ENCODE data around the gene WHRN. TPM values are rescaled to one million over a fixed set of nuclear protein-coding genes. Genes with fewer than 3 reads are reported as not detected.
A peak's percentile ranks its signal among the peaks of the same experiment; 100 is the strongest.

The WHRN gene
- total and polyA plus RNA-seq, 2 donors: 2.4 to 12.1 TPM

DNA sequence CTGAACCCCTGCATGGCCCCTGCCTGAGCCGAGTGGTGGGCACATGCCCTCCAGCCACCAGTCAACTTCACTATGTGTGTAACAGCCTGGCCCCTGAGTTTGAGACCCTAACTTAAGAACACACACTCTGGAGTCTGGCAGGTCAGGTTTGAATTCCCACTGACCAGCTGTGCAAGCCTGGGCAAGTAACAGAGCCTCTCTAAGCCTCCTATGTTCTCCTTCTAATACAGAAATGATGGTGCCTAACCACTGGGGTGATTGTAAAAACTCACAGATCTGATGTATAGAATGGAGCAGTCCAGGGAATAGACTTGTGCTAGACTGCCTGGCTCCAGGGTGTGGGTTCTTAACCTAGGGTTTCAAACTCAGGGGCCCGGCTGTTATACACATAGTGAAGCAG lies 100.7 kb downstream of the WHRN start:
- no peak for DNase-seq (ENCODE audit: extremely low spot score)

GRCh38 chr9:114403153-114403756 lies 102.0 kb downstream of the WHRN start:
- no peak overlapping the region for H3K27ac ChIP-seq (ENCODE audit: low read depth)
- no peak overlapping the region for H3K4me3 ChIP-seq (ENCODE audit: low read depth, low read length)
- H3K4me1 ChIP-seq (ENCODE audit: insufficient read depth): no peaks in the 10 kb centered on the region
- no peaks in the 10 kb centered on the region for H3K36me3 ChIP-seq (ENCODE audit: insufficient read depth)
- DNase-seq (ENCODE audit: extremely low spot score): no peak
- 94% methylated on average over 16 of the region's 16 CpGs for WGBS

More for the DNA sequence above, 100.7 kb downstream of the WHRN start:
- no peaks in the 10 kb centered on the region for H3K36me3 ChIP-seq (ENCODE audit: insufficient read depth)
- no peak overlapping the region for H3K4me3 ChIP-seq (ENCODE audit: low read depth, low read length)
- 77% methylated on average over 2 of the region's 2 CpGs for WGBS
- H3K27ac ChIP-seq (ENCODE audit: low read depth): no peak overlapping the region
- no peaks in the 10 kb centered on the region for H3K4me1 ChIP-seq (ENCODE audit: insufficient read depth)

DNA sequence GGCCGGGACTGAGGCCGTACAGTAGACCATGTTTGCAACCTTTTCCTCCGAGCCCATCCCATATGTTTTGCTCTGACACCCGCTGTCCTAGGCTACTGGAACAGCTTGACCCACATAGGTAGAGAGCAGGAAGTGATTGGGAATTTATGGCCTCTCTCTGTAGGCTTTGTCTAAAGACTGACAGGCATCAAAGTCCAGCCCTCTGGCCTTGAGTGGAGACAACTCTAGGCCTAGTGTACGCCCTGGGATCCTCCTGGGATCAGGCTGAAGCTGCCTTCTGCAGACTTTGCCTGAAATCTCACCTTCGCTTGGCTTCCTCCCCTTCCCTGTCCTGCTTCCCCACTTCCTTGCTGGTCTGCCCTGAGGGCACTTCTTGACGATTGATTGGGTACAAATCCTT lies 103.9 kb downstream of the WHRN start:
- H3K27ac ChIP-seq (ENCODE audit: low read depth): no peak overlapping the region

GRCh38 chr9:114400772-114401171 lies 104.5 kb downstream of the WHRN start:
- no peaks in the 10 kb centered on the region for H3K4me1 ChIP-seq (ENCODE audit: insufficient read depth)
- DNase-seq (ENCODE audit: extremely low spot score): no peak
- no peaks in the 10 kb centered on the region for H3K36me3 ChIP-seq (ENCODE audit: insufficient read depth)
- no peak overlapping the region for H3K4me3 ChIP-seq (ENCODE audit: low read depth, low read length)
- no peak overlapping the region for H3K27ac ChIP-seq (ENCODE audit: low read depth)
- WGBS: 71% methylated on average over 2 of the region's 2 CpGs

More for the DNA sequence above, 103.9 kb downstream of the WHRN start:
- Histone ChIP-seq H3K36me3 (ENCODE audit: insufficient read depth) (no peaks in the 10 kb centered on the region), H3K4me3 (ENCODE audit: low read depth, low read length) (no peak overlapping the region), H3K4me1 (ENCODE audit: insufficient read depth) (no peaks in the 10 kb centered on the region)
- no peak for DNase-seq (ENCODE audit: extremely low spot score)
- 82% methylated on average over 7 of the region's 7 CpGs for WGBS

DNA sequence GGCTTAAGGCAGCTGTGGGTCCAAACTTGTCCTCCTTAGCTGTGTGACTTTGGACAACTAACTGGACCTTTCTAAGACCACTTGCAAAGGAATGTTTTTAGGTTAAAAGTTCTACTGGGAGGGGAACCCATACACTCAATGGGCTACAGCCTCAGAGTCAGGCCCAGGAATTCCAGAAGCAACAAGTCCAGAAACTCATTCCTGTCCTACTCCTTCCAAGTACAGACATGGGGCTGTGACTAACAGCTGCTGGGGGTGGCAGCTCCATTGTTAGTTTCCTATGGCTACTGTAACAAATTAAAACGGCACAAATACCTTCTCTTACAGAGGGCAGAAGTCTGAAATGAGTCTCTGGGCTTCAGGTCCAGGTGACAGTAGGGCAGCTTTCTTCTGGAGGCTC lies 105.1 kb downstream of the WHRN start:
- no peaks in the 10 kb centered on the region for H3K36me3 ChIP-seq (ENCODE audit: insufficient read depth)
- H3K27ac ChIP-seq (ENCODE audit: low read depth): no peak overlapping the region
- 62% methylated on average over 1 of the region's 1 CpG for WGBS
- no peak for DNase-seq (ENCODE audit: extremely low spot score)
- no peak overlapping the region for H3K4me3 ChIP-seq (ENCODE audit: low read depth, low read length)
- no peaks in the 10 kb centered on the region for H3K4me1 ChIP-seq (ENCODE audit: insufficient read depth)

DNA sequence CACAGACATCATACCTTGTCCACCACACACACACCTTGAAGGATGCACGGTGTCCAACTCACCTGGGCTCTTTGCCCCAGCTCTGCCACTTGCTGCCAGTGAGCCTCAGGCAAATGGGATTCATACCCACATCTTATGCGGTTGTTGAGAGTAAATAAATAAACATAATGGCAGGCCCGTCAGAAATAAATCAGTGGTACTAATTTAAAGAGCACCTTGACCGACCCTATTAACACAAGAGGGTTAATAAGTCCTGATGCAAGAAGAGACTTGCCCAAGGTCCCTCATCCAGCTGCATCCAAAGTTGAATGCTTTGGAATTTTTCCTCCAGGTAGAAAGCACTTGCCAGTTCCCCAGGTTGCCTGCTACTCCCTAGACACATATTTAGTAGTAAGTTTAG lies 105.9 kb downstream of the WHRN start:
- no peaks in the 10 kb centered on the region for H3K4me1 ChIP-seq (ENCODE audit: insufficient read depth)
- no peak overlapping the region for H3K27ac ChIP-seq (ENCODE audit: low read depth)
- 86% methylated on average over 4 of the region's 4 CpGs for WGBS
- no peak for DNase-seq (ENCODE audit: extremely low spot score)
- no peak overlapping the region for H3K4me3 ChIP-seq (ENCODE audit: low read depth, low read length)
- no peaks in the 10 kb centered on the region for H3K36me3 ChIP-seq (ENCODE audit: insufficient read depth)

GRCh38 chr9:114397848-114398605 lies 107.2 kb downstream of the WHRN start:
- WGBS: under 1% methylated on average over 66 of the region's 66 CpGs
- no peaks in the 10 kb centered on the region for H3K4me1 ChIP-seq (ENCODE audit: insufficient read depth)
- peak overlapping the region; percentile 88 for H3K27ac ChIP-seq (ENCODE audit: low read depth)
- DNase-seq (ENCODE audit: extremely low spot score): peak; percentile 83
- H3K36me3 ChIP-seq (ENCODE audit: insufficient read depth): no peaks in the 10 kb centered on the region
- H3K4me3 ChIP-seq (ENCODE audit: low read depth, low read length): peak overlapping the region; percentile 76

DNA sequence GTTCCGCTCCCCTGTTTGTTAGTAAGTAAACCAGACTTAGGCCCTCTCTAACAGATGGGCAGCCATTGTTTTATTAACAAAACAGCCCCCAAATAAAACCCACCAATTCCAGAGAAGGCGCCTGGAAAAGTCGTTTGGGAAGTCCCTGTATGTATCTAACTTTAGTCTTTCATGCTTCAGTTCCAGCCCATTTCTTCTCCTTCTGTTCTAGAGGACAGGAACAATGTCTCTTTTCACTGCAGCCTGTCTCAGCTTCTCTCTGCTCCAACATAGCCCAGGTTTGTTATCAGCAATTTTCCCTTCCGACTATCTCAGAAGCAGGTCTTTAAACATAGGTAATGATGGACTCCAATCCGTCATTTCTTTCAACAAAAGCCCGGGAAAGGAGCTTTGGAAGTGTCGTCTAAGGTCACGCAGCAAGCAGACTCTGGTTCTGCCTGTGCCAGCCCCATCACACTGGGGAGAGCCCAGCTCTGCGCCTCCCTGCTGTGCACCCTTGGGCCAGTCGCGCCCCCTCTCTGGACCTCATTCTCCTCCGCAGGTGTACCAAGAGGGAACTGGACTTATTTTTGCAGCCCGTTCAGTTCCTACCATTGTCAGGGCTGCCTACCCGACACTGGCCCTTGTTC lies 107.9 kb downstream of the WHRN start:
- H3K27ac ChIP-seq (ENCODE audit: low read depth): peak overlapping the region; percentile 75
- 26% methylated on average over 14 of the region's 14 CpGs for WGBS
- no peaks in the 10 kb centered on the region for H3K4me1 ChIP-seq (ENCODE audit: insufficient read depth)

DNA sequence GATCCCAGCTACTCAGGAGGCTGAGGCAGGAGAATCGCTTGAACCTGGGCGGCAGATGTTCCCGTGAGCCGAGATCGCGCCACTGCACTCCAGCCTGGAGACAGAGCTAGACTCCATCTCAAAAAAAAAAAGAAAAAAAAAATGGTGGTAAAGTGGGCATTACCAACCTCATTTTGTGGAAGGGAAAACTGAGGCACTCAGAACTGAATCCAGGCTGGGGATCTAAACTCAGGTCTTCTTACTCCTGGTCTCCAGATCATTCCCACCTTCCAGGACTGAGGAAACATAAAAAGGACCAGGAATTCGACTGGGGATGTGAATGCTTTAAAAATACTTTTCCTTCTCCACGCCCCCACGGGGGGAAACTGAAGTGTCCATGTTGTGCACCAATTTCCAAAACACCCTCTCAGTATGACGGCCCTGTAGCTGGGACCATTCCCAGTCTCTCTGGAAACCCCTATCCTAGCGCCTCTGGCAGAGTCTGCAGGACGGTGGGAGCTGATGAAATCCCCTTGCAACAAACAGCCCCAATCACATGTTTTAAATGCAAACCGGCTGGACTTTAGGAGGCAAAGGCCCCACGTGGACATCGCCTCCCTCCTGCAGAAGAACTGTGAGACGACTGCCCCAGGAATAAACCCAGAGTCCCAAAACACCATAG lies 108.6 kb downstream of the WHRN start:
- Histone ChIP-seq H3K4me3 (ENCODE audit: low read depth, low read length) (peak overlapping the region; percentile 76), H3K27ac (ENCODE audit: low read depth) (peak overlapping the region; percentile 15), H3K36me3 (ENCODE audit: insufficient read depth) (no peaks in the 10 kb centered on the region), H3K4me1 (ENCODE audit: insufficient read depth) (peaks cover 2% of the 10 kb centered on the region)
- peak; percentile 72 for DNase-seq (ENCODE audit: extremely low spot score)
- WGBS: 57% methylated on average over 16 of the region's 16 CpGs

More for the DNA sequence above, 107.9 kb downstream of the WHRN start:
- Histone ChIP-seq H3K36me3 (ENCODE audit: insufficient read depth) (no peaks in the 10 kb centered on the region), H3K4me3 (ENCODE audit: low read depth, low read length) (peak overlapping the region; percentile 76)
- no peak for DNase-seq (ENCODE audit: extremely low spot score)

DNA sequence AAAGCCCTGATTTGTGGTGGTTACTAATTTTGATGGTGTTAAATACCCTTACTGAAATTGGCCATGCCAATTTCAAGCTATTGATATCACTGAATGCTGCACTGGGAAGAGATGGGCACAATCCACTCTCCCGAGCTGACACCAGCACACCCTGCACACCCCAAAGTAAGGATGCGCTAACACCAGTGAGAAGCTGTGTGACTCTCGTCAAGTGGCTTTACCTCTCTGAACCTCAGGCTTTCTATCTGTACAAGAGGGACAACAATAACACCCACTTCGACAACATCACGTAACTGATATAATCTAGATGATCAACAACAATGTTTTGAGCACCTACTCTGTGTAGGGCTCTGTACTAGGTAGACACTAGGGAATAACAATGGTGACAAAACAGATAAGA lies 109.5 kb downstream of the WHRN start:
- 92% methylated on average over 5 of the region's 5 CpGs for WGBS
- peaks cover 2% of the 10 kb centered on the region for H3K4me1 ChIP-seq (ENCODE audit: insufficient read depth)

GRCh38 chr9:114395334-114395617 lies 110.0 kb downstream of the WHRN start:
- Histone ChIP-seq H3K27ac (ENCODE audit: low read depth) (peak overlapping the region; percentile 3), H3K4me1 (ENCODE audit: insufficient read depth) (peaks cover 2% of the 10 kb centered on the region), H3K4me3 (ENCODE audit: low read depth, low read length) (no peak overlapping the region), H3K36me3 (ENCODE audit: insufficient read depth) (no peaks in the 10 kb centered on the region)
- WGBS: 30% methylated on average over 5 of the region's 5 CpGs
- no peak for DNase-seq (ENCODE audit: extremely low spot score)

More for the DNA sequence above, 109.5 kb downstream of the WHRN start:
- no peak overlapping the region for H3K4me3 ChIP-seq (ENCODE audit: low read depth, low read length)
- no peaks in the 10 kb centered on the region for H3K36me3 ChIP-seq (ENCODE audit: insufficient read depth)
- H3K27ac ChIP-seq (ENCODE audit: low read depth): no peak overlapping the region
- DNase-seq (ENCODE audit: extremely low spot score): no peak

DNA sequence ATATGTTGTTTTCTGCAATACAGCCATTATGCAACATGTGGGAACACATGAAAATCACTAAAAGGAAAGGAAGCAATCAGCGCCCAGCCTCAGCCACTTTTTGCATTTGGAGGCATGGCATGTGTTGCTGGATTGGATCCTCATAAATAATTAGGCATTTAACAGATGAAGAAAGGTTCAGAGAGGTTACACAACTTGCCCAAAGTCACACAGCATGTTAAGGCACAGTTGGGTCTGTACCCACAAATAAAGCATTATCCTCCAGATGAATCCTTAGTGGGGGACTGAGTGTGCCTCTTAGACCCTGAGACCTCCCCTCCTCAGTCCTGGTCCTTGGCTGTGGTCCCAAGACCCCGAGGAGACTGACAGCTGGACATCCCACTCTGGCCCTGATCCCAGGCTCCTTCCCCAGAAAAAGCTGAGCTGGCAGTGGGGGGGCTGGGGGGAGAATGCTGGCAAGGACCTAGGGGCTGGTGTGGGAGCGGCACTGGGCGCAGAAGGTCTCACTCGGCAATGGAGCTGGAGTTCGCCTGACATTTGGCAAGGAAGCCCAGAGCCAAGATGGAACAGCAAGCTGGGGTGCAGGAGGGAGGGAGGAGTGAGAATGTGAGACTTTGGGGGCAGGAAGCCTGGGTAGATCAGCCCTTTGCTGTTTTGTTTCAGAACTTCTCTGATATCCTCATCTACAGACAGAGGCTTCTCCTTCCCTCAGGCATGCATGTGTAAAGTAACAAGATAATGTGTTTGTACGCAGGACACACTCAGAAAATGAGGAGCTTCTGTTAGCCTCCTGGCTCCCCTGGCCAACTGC lies 110.5 kb downstream of the WHRN start:
- H3K4me3 ChIP-seq (ENCODE audit: low read depth, low read length): no peak overlapping the region
- no peak for DNase-seq (ENCODE audit: extremely low spot score)
- WGBS: 26% methylated on average over 7 of the region's 7 CpGs

DNA sequence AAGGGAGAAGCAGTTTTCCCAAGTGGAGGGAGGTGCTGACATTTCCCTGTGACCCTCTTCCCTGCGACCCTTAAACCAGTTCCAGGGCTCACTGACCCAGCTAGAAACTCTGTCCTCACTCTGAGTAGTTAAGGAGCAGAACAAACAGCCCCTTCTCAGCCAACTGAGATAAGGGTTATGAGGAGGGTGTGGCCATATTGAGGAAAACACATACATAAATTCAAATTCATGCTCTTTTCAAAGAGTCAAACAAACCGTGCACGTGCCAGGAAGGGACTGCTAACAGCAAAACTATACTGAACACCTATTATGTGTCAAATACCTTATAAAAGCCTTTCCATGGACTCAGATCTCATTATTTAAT lies 112.5 kb downstream of the WHRN start:
- 10% methylated on average over 3 of the region's 3 CpGs for WGBS
- DNase-seq (ENCODE audit: extremely low spot score): peak; percentile 68
- no peak overlapping the region for H3K4me3 ChIP-seq (ENCODE audit: low read depth, low read length)
- H3K36me3 ChIP-seq (ENCODE audit: insufficient read depth): no peaks in the 10 kb centered on the region
- H3K27ac ChIP-seq (ENCODE audit: low read depth): peak overlapping the region; percentile 44
- H3K4me1 ChIP-seq (ENCODE audit: insufficient read depth): peaks cover 2% of the 10 kb centered on the region

More for the DNA sequence above, 110.5 kb downstream of the WHRN start:
- H3K4me1 ChIP-seq (ENCODE audit: insufficient read depth): peaks cover 2% of the 10 kb centered on the region
- H3K36me3 ChIP-seq (ENCODE audit: insufficient read depth): no peaks in the 10 kb centered on the region
- H3K27ac ChIP-seq (ENCODE audit: low read depth): peak overlapping the region; percentile 3

Measured in urinary bladder (tissue), 4 donors.